ENCODE results near the gene MACC1. TPM values are rescaled to one million over a fixed set of nuclear protein-coding genes. Genes with fewer than 3 reads are reported as not detected.

The MACC1 gene
- total and polyA plus RNA-seq, 2 experiments from 2014 or later, result 3.4 to 13.4 TPM

DNA sequence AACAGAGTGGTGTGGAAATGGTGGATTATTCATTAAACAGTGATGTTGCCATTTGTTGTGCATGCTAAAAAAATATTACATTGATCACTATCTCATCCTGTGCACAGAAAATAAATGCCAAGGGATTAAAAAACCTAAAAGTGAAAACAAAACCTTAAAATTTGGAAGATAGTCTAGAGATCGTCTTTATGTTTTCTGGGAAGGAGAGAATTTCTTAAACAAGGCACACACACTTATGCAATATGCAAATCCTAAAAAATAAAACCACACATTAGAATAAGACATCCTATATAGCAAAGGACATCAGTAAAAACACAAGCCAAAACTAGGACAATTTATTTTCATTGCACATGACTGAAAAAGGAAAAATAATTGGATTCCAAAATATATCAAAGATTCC lies 54.5 kb downstream of the MACC1 start:
- H2AFZ ChIP-seq, result no peak overlapping the region
- H3F3A ChIP-seq (replicated peaks; ENCODE audit: low read depth), result no peaks in the 10 kb centered on the region
- H3K27me3 Mint-ChIP-seq (ENCODE audit: insufficient read depth, low read depth, poor library complexity), result no peaks in the 10 kb centered on the region
- H3K9me2 ChIP-seq (ENCODE audit: insufficient read depth), result peaks cover 7% of the 10 kb centered on the region; the same call in 1 of the 2 replicates
- no peak overlapping the region for H3K27ac ChIP-seq (ENCODE audit: low read depth)
- TF ChIP-seq CREB1 (CRISPR knock-in tag; IDR thresholded peaks at IDR 0.05; ENCODE audit: low read depth) (no peak), ZNF331 (CRISPR knock-in tag; IDR thresholded peaks at IDR 0.05; ENCODE audit: low read depth) (no peak), ETS1 (IDR thresholded peaks at IDR 0.05) (no peak), JUNB (IDR thresholded peaks at IDR 0.05; ENCODE audit: unreplicated experiment) (no peak), POLR2AphosphoS5 (IDR thresholded peaks at IDR 0.05; ENCODE audit: low read depth) (no peak)
- TF ChIP-seq, protein P1, sequence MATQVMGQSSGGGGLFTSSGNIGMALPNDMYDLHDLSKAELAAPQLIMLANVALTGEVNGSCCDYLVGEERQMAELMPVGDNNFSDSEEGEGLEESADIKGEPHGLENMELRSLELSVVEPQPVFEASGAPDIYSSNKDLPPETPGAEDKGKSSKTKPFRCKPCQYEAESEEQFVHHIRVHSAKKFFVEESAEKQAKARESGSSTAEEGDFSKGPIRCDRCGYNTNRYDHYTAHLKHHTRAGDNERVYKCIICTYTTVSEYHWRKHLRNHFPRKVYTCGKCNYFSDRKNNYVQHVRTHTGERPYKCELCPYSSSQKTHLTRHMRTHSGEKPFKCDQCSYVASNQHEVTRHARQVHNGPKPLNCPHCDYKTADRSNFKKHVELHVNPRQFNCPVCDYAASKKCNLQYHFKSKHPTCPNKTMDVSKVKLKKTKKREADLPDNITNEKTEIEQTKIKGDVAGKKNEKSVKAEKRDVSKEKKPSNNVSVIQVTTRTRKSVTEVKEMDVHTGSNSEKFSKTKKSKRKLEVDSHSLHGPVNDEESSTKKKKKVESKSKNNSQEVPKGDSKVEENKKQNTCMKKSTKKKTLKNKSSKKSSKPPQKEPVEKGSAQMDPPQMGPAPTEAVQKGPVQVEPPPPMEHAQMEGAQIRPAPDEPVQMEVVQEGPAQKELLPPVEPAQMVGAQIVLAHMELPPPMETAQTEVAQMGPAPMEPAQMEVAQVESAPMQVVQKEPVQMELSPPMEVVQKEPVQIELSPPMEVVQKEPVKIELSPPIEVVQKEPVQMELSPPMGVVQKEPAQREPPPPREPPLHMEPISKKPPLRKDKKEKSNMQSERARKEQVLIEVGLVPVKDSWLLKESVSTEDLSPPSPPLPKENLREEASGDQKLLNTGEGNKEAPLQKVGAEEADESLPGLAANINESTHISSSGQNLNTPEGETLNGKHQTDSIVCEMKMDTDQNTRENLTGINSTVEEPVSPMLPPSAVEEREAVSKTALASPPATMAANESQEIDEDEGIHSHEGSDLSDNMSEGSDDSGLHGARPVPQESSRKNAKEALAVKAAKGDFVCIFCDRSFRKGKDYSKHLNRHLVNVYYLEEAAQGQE (IDR thresholded peaks at IDR 0.05; ENCODE audit: unreplicated experiment), result no peak
- no peak overlapping the region for H3K27ac Mint-ChIP-seq
- no peak overlapping the region for H3K4me3 ChIP-seq
- no peak overlapping the region for H3K4me2 ChIP-seq
- ATAC-seq (no peak), DNase-seq (ENCODE audit: low spot score) (no peak)
- H3K4me1 ChIP-seq (ENCODE audit: insufficient read depth), result peaks cover 22% of the 10 kb centered on the region
- H3K4me3 Mint-ChIP-seq, result no peak overlapping the region
- peaks cover 19% of the 10 kb centered on the region; the same call in 2 of the 3 replicates for H3K36me3 Mint-ChIP-seq (ENCODE audit: low read depth)
- peaks cover 17% of the 10 kb centered on the region; the same call in 2 of the 3 replicates for H3K4me1 Mint-ChIP-seq
- no peaks in the 10 kb centered on the region for H4K20me1 ChIP-seq (replicated peaks; ENCODE audit: insufficient read depth)
- H3K27me3 ChIP-seq (ENCODE audit: insufficient read depth), result no peaks in the 10 kb centered on the region
- H3K36me3 ChIP-seq (ENCODE audit: insufficient read depth), result no peaks in the 10 kb centered on the region
- H3K79me2 ChIP-seq (replicated peaks; ENCODE audit: insufficient read depth), result no peaks in the 10 kb centered on the region
- no peaks in the 10 kb centered on the region for H3K9me3 Mint-ChIP-seq

DNA sequence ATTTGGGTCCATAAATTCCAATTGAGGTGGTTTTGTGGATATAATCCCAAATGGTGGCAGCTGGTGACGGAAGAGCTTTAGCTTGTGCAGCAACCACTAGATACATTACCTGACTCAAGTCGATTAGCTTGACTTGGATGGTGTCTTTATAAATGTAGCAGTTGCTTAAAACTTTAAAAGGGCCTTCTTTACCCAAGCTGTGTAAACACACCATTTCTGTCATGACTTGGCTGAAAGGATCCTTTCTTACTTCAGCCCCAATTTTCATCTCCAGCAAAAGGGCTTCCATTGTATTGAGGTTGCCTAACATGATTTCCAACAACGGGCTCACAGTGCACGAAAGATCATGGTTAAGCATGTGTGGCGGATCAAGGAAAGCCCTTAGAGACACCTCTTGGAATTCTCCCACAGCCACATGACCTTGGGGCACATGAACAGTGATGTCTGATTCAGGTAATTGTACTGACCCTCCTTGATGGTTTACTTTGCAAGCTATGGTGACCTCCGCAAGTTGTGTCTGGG lies 57.9 kb downstream of the MACC1 start:
- Histone ChIP-seq H3K4me2 (no peak overlapping the region), H4K20me1 (replicated peaks; ENCODE audit: insufficient read depth) (no peaks in the 10 kb centered on the region), H3K4me1 (ENCODE audit: insufficient read depth) (peaks cover 11% of the 10 kb centered on the region; the same call in 1 of the 2 replicates), H3K4me3 (no peak overlapping the region), H3K27ac (ENCODE audit: low read depth) (no peak overlapping the region), H3K9me2 (ENCODE audit: insufficient read depth) (peaks cover 7% of the 10 kb centered on the region; the same call in 1 of the 2 replicates), H3F3A (replicated peaks; ENCODE audit: low read depth) (no peaks in the 10 kb centered on the region), H2AFZ (no peak overlapping the region), H3K79me2 (replicated peaks; ENCODE audit: insufficient read depth) (no peaks in the 10 kb centered on the region), H3K27me3 (ENCODE audit: insufficient read depth) (no peaks in the 10 kb centered on the region), H3K36me3 (ENCODE audit: insufficient read depth) (no peaks in the 10 kb centered on the region)
- Mint-ChIP-seq H3K4me1 (peaks cover 7% of the 10 kb centered on the region; the same call in 1 of the 3 replicates), H3K36me3 (ENCODE audit: low read depth) (peaks cover 19% of the 10 kb centered on the region; the same call in 2 of the 3 replicates), H3K9me3 (no peaks in the 10 kb centered on the region), H3K27me3 (ENCODE audit: insufficient read depth, low read depth, poor library complexity) (no peaks in the 10 kb centered on the region), H3K4me3 (no peak overlapping the region), H3K27ac (no peak overlapping the region; the same call in 1 of the 2 replicates)
- TF ChIP-seq ZNF331 (CRISPR knock-in tag; IDR thresholded peaks at IDR 0.05; ENCODE audit: low read depth), result no peak
- TF ChIP-seq ZNF114 (CRISPR knock-in tag; IDR thresholded peaks at IDR 0.05), result no peak
- DNase-seq (ENCODE audit: low spot score), result no peak
- no peak for ATAC-seq

Measured in GM23338 (cell line).